Prostate gland (tissue), 2 donors: ENCODE results near the gene PRKRIP1.

Experiments
- POLR2A ChIP-seq: fragments of 450-650 bp; IDR thresholded peaks from one replicate; pipeline ENCODE4 v1.6.1; 2016; ENCODE audit warnings: antibody characterized with exemption, mild to moderate bottlenecking
- POLR2AphosphoS5 ChIP-seq: sonication (generic); formaldehyde crosslinking; IDR thresholded peaks from one replicate; pipeline ENCODE4 v1.6.1; 2017; ENCODE audit warnings: antibody characterized with exemption
- TF ChIP-seq, protein P1 (sequence below), 4 experiments: fragments of 200-600 bp in 2 of 4; fragments of 450-650 bp in 2 of 4; sonication (generic) in 2 of 4; IDR thresholded peaks; 1 replicate in 3 of 4; 2 replicates in 1 of 4; pipeline ENCODE4 v1.5.1; 2016 to 2019; ENCODE audit warnings: antibody characterized with exemption in 4 of 4, mild to moderate bottlenecking in 2 of 4, moderate library complexity in 2 of 4

DNA sequence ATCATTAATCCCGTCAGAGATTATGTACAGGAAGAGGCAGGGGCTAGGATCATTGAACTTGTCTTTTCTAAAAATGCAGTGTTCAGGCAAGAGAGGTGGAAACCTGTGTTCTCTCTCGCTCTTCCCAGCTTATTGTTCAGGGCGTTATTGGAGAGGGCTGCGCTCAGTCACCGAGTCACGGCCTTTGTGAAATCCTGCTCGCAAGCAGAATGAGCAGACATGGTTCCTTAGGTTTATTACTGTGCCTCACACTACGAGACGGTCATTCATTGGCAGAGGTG, 631 bp upstream of the PRKRIP1 start:
- TF ChIP-seq POLR2AphosphoS5 = no peak
- TF ChIP-seq, protein P1, sequence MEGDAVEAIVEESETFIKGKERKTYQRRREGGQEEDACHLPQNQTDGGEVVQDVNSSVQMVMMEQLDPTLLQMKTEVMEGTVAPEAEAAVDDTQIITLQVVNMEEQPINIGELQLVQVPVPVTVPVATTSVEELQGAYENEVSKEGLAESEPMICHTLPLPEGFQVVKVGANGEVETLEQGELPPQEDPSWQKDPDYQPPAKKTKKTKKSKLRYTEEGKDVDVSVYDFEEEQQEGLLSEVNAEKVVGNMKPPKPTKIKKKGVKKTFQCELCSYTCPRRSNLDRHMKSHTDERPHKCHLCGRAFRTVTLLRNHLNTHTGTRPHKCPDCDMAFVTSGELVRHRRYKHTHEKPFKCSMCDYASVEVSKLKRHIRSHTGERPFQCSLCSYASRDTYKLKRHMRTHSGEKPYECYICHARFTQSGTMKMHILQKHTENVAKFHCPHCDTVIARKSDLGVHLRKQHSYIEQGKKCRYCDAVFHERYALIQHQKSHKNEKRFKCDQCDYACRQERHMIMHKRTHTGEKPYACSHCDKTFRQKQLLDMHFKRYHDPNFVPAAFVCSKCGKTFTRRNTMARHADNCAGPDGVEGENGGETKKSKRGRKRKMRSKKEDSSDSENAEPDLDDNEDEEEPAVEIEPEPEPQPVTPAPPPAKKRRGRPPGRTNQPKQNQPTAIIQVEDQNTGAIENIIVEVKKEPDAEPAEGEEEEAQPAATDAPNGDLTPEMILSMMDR (IDR thresholded peaks at IDR 0.05) = no peak
- no peak for TF ChIP-seq POLR2A
